ENCODE data around the gene ARR3. TPM values are rescaled to one million over a fixed set of nuclear protein-coding genes. Genes with fewer than 3 reads are reported as not detected.

ARR3 gene
- polyA plus RNA-seq, 1 donor from 2014 or later: not detected

DNA sequence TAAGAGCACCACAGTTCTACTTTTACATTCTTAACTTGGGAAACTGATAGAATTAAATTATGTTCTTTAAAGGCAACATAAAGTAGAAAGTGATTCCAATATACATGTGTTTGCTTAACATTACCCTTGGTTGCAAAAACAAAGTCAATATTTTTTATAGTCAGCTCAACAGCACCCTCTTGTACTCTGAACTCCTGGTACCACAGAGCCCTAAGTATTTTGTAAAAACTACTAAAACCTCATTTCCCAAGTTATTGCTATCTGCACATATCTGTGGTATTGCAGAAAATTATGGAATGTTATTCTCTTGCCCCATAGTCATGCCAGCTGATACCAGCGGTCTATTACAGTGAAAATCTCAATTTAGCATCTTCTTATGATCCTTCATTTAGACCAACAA lies 24.7 kb downstream of the ARR3 start:
- Histone ChIP-seq H3K4me3 (ENCODE audit: low read length) (no peak overlapping the region), H3K27me3 (ENCODE audit: insufficient read depth, low read depth, low read length) (no peaks in the 10 kb centered on the region), H4K20me1 (ENCODE audit: insufficient read depth) (no peaks in the 10 kb centered on the region), H3K4me2 (ENCODE audit: low read length) (no peak overlapping the region), H3K9ac (ENCODE audit: low read length) (no peak overlapping the region), H3K9me2 (ENCODE audit: insufficient read depth, low read length) (no peaks in the 10 kb centered on the region), H2AFZ (ENCODE audit: low read depth, low read length) (no peak overlapping the region), H3F3A (ENCODE audit: insufficient read depth, low read length, poor library complexity, severe bottlenecking) (no peaks in the 10 kb centered on the region), H3K9me3 (ENCODE audit: low read length) (no peaks in the 10 kb centered on the region), H3K27ac (ENCODE audit: low read length) (no peak overlapping the region), H3K36me3 (ENCODE audit: insufficient read depth, low read length) (no peaks in the 10 kb centered on the region), H3K79me2 (replicated peaks; ENCODE audit: insufficient read depth, low read length) (peaks cover 15% of the 10 kb centered on the region)
- TF ChIP-seq EP300 (conservative IDR thresholded peaks at IDR 0.05; ENCODE audit: poor library complexity, severe bottlenecking): no peak

- no peaks in the 10 kb centered on the region for H3K27me3 ChIP-seq (ENCODE audit: insufficient read depth, low read depth, low read length)
- no peaks in the 10 kb centered on the region for H4K20me1 ChIP-seq (ENCODE audit: insufficient read depth)
- no peaks in the 10 kb centered on the region for H3K9me2 ChIP-seq (ENCODE audit: insufficient read depth, low read length)
- H2AFZ ChIP-seq (ENCODE audit: low read depth, low read length): no peak overlapping the region
- no peak overlapping the region for H3K27ac ChIP-seq (ENCODE audit: low read length)
- H3K36me3 ChIP-seq (ENCODE audit: insufficient read depth, low read length): no peaks in the 10 kb centered on the region
- peaks cover 15% of the 10 kb centered on the region for H3K79me2 ChIP-seq (replicated peaks; ENCODE audit: insufficient read depth, low read length)
- no peak overlapping the region for H3K9ac ChIP-seq (ENCODE audit: low read length)
- no peaks in the 10 kb centered on the region for H3K9me3 ChIP-seq (ENCODE audit: low read length)
- no peaks in the 10 kb centered on the region for H3F3A ChIP-seq (ENCODE audit: insufficient read depth, low read length, poor library complexity, severe bottlenecking)
- TF ChIP-seq EP300 (conservative IDR thresholded peaks at IDR 0.05; ENCODE audit: poor library complexity, severe bottlenecking) (no peak), SMC3 (conservative IDR thresholded peaks at IDR 0.05; ENCODE audit: poor library complexity) (no peak), TAF1 (IDR thresholded peaks at IDR 0.05; ENCODE audit: low read depth) (no peak), RAD21 (conservative IDR thresholded peaks at IDR 0.05) (no peak), MXI1 (conservative IDR thresholded peaks at IDR 0.05; ENCODE audit: poor library complexity, severe bottlenecking) (no peak), EZH2 (IDR thresholded peaks at IDR 0.05; ENCODE audit: borderline replicate concordance, insufficient read depth, low read length, poor library complexity, severe bottlenecking) (no peak), POLR2AphosphoS5 (IDR thresholded peaks at IDR 0.05) (no peak), REST (IDR thresholded peaks at IDR 0.05; ENCODE audit: borderline replicate concordance) (no peak)
- TF ChIP-seq, protein P1, sequence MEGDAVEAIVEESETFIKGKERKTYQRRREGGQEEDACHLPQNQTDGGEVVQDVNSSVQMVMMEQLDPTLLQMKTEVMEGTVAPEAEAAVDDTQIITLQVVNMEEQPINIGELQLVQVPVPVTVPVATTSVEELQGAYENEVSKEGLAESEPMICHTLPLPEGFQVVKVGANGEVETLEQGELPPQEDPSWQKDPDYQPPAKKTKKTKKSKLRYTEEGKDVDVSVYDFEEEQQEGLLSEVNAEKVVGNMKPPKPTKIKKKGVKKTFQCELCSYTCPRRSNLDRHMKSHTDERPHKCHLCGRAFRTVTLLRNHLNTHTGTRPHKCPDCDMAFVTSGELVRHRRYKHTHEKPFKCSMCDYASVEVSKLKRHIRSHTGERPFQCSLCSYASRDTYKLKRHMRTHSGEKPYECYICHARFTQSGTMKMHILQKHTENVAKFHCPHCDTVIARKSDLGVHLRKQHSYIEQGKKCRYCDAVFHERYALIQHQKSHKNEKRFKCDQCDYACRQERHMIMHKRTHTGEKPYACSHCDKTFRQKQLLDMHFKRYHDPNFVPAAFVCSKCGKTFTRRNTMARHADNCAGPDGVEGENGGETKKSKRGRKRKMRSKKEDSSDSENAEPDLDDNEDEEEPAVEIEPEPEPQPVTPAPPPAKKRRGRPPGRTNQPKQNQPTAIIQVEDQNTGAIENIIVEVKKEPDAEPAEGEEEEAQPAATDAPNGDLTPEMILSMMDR (IDR thresholded peaks at IDR 0.05; ENCODE audit: poor library complexity, severe bottlenecking): no peak
- no peak overlapping the region for H3K4me3 ChIP-seq (ENCODE audit: low read length)
- H3K4me2 ChIP-seq (ENCODE audit: low read length): no peak overlapping the region
Measured at GRCh38 chrX:70293621-70294020, 25.5 kb downstream of the ARR3 start.

- H3K9me3 ChIP-seq (ENCODE audit: low read length): no peaks in the 10 kb centered on the region
- no peaks in the 10 kb centered on the region for H3F3A ChIP-seq (ENCODE audit: insufficient read depth, low read length, poor library complexity, severe bottlenecking)
- H2AFZ ChIP-seq (ENCODE audit: low read depth, low read length): no peak overlapping the region
- no peak overlapping the region for H3K4me3 ChIP-seq (ENCODE audit: low read length)
- H3K4me2 ChIP-seq (ENCODE audit: low read length): no peak overlapping the region
- H3K79me2 ChIP-seq (replicated peaks; ENCODE audit: insufficient read depth, low read length): no peaks in the 10 kb centered on the region
- no peaks in the 10 kb centered on the region for H4K20me1 ChIP-seq (ENCODE audit: insufficient read depth)
- H3K27me3 ChIP-seq (ENCODE audit: insufficient read depth, low read depth, low read length): no peaks in the 10 kb centered on the region
- no peak overlapping the region for H3K27ac ChIP-seq (ENCODE audit: low read length)
- no peaks in the 10 kb centered on the region for H3K9me2 ChIP-seq (ENCODE audit: insufficient read depth, low read length)
- no peak overlapping the region for H3K9ac ChIP-seq (ENCODE audit: low read length)
- TF ChIP-seq RAD21 (conservative IDR thresholded peaks at IDR 0.05) (no peak), EZH2 (IDR thresholded peaks at IDR 0.05; ENCODE audit: borderline replicate concordance, insufficient read depth, low read length, poor library complexity, severe bottlenecking) (no peak), TAF1 (IDR thresholded peaks at IDR 0.05; ENCODE audit: low read depth) (no peak), SMC3 (conservative IDR thresholded peaks at IDR 0.05; ENCODE audit: poor library complexity) (no peak), POLR2AphosphoS5 (IDR thresholded peaks at IDR 0.05) (no peak), EP300 (conservative IDR thresholded peaks at IDR 0.05; ENCODE audit: poor library complexity, severe bottlenecking) (no peak), REST (IDR thresholded peaks at IDR 0.05; ENCODE audit: borderline replicate concordance) (no peak), MXI1 (conservative IDR thresholded peaks at IDR 0.05; ENCODE audit: poor library complexity, severe bottlenecking) (no peak)
- TF ChIP-seq, protein P1 (IDR thresholded peaks at IDR 0.05; ENCODE audit: poor library complexity, severe bottlenecking): no peak
- H3K36me3 ChIP-seq (ENCODE audit: insufficient read depth, low read length): no peaks in the 10 kb centered on the region
Measured at GRCh38 chrX:70301716-70302115, 33.6 kb downstream of the ARR3 start.
